Endothelial cell (in vitro differentiated cells): ENCODE data around the gene KLF11. TPM values are rescaled to one million over a fixed set of nuclear protein-coding genes. Genes with fewer than 3 reads are reported as not detected.
"Not testable (repeated sequence)": the region's sequence is repeated elsewhere in the genome, so short reads cannot be mapped to it uniquely, and the experiment has no call there.

Experiments used
- DNase-seq: peaks from one replicate; pipeline ENCODE4 v3.0.0; 2021; ENCODE audit warnings: low spot score
- H3K27ac Mint-ChIP-seq: one replicate; pipeline ENCODE4 v1.8.0; 2021; ENCODE audit warnings: mixed read lengths, inconsistent platforms; ENCODE audit not compliant: unreplicated experiment
- H3K27me3 Mint-ChIP-seq: one replicate; pipeline ENCODE4 v1.8.0; 2021; ENCODE audit warnings: mild to moderate bottlenecking, moderate library complexity, mixed read lengths, inconsistent platforms; ENCODE audit not compliant: unreplicated experiment
- H3K36me3 Mint-ChIP-seq: one replicate; pipeline ENCODE4 v1.8.0; 2021; ENCODE audit warnings: mild to moderate bottlenecking, low read depth, mixed read lengths, inconsistent platforms; ENCODE audit not compliant: unreplicated experiment
- H3K4me1 Mint-ChIP-seq: one replicate; pipeline ENCODE4 v1.8.0; 2021; ENCODE audit warnings: mild to moderate bottlenecking, mixed read lengths, inconsistent platforms; ENCODE audit not compliant: unreplicated experiment
- H3K4me3 Mint-ChIP-seq: one replicate; pipeline ENCODE4 v1.8.0; 2021; ENCODE audit warnings: mild to moderate bottlenecking, mixed read lengths, inconsistent platforms; ENCODE audit not compliant: unreplicated experiment
- H3K9me3 Mint-ChIP-seq: one replicate; pipeline ENCODE4 v1.8.0; 2021; ENCODE audit warnings: mixed read lengths, inconsistent platforms; ENCODE audit not compliant: unreplicated experiment
- total RNA-seq: library from RNA; stranded (reverse); fragmentation: NEBNext Ultra II Directional; extraction: Animal tissue kit (Norgen Biotek cat#: 25700); gene quantifications from one replicate; pipeline ENCODE4 v1.2.1, GENCODE V29; 2021; ENCODE audit not compliant: unreplicated experiment
- TF ChIP-seq, protein P1 (sequence below): fragments of 200-600 bp; sonication (generic); IDR thresholded peaks from one replicate; pipeline ENCODE4 v1.5.0; 2021; ENCODE audit warnings: antibody characterized with exemption; ENCODE audit not compliant: unreplicated experiment

Gene KLF11
- total RNA-seq, 1 donor from 2014 or later: 8.2 TPM

- no peak overlapping the region for H3K4me3 Mint-ChIP-seq
- no peaks in the 10 kb centered on the region for H3K27me3 Mint-ChIP-seq
- no peak overlapping the region for H3K27ac Mint-ChIP-seq
- H3K4me1 Mint-ChIP-seq: no peaks in the 10 kb centered on the region
- no peak for DNase-seq
- H3K36me3 Mint-ChIP-seq: no peaks in the 10 kb centered on the region
- no peaks in the 10 kb centered on the region for H3K9me3 Mint-ChIP-seq
- TF ChIP-seq, protein P1, sequence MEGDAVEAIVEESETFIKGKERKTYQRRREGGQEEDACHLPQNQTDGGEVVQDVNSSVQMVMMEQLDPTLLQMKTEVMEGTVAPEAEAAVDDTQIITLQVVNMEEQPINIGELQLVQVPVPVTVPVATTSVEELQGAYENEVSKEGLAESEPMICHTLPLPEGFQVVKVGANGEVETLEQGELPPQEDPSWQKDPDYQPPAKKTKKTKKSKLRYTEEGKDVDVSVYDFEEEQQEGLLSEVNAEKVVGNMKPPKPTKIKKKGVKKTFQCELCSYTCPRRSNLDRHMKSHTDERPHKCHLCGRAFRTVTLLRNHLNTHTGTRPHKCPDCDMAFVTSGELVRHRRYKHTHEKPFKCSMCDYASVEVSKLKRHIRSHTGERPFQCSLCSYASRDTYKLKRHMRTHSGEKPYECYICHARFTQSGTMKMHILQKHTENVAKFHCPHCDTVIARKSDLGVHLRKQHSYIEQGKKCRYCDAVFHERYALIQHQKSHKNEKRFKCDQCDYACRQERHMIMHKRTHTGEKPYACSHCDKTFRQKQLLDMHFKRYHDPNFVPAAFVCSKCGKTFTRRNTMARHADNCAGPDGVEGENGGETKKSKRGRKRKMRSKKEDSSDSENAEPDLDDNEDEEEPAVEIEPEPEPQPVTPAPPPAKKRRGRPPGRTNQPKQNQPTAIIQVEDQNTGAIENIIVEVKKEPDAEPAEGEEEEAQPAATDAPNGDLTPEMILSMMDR: no peak
Observed at GRCh38 chr2:10012963-10013461, 30.3 kb upstream of the KLF11 start.

DNA sequence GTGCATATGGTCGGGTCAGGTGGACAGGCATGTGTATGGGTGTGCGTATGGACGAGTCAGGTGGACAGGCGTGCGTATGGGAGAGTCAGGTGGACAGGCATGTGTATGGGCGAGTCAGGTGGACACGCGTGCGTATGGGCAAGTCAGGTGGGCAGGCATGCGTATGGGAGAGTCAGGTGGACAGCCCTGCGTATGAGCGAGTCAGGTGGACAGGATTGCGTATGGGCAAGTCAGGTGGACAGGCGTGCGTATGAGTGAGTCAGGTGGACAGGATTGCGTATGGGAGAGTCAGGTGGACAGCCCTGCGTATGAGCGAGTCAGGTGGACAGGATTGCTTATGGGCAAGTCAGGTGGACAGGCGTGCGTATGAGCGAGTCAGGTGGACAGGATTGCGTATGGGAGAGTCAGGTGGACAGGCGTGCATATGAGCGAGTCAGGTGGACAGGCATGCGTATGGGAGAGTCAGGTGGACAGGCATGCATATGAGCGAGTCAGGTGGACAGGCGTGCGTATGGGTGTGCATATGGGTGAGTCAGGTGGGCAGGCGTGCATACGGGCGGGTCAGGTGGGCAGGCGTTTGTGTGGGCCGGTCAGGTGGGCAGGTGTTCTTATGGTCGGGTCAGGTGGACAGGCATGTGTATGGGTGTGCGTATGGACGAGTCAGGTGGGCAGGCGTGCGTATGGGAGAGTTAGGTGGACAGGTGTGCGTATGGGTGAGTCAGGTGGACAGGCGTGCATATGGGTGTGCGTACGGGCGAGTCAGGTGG is 29.5 kb upstream of the KLF11 start:
- H3K4me1 Mint-ChIP-seq, H3K9me3 Mint-ChIP-seq, H3K27ac Mint-ChIP-seq, H3K36me3 Mint-ChIP-seq, H3K4me3 Mint-ChIP-seq, H3K27me3 Mint-ChIP-seq, DNase-seq: not testable (repeated sequence)

DNA sequence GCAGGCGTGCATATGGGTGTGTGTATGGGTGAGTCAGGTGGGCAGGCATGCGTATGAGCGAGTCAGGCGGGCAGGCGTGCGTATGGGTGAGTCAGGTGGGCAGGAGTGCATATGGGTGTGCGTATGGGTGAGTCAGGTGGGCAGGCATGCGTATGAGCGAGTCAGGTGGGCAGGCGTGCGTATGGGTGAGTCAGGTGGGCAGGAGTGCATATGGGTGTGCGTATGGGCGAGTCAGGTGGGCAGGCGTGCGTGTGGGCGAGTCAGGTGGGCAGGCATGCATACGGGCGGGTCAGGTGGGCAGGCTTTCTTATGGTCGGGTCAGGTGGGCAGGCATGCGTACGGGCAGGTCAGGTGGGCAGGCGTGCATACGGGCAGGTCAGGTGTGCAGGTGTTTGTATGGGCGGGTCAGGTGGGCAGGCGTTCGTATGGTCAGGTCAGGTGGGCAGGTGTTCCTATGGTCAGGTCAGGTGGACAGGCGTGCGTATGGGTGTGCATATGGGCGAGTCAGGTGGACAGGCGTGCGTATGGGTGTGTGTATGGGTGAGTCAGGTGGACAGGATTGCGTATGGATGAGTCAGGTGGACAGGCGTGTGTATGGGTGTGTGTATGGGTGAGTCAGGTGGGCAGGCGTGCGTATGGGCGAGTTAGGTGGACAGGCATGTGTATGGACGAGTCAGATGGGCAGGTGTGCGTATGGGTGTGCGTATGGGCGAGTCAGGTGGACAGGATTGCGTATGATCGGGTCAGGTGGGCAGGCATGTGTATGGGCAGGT is 28.7 kb upstream of the KLF11 start:
- H3K27me3 Mint-ChIP-seq: no peaks in the 10 kb centered on the region
- no peak for DNase-seq
- no peak overlapping the region for H3K4me3 Mint-ChIP-seq
- TF ChIP-seq, protein P1: no peak
- H3K36me3 Mint-ChIP-seq: no peaks in the 10 kb centered on the region
- H3K4me1 Mint-ChIP-seq: peaks cover 4% of the 10 kb centered on the region
- no peaks in the 10 kb centered on the region for H3K9me3 Mint-ChIP-seq
- H3K27ac Mint-ChIP-seq: no peak overlapping the region

GRCh38 chr2:10015376-10015989 is 27.9 kb upstream of the KLF11 start:
- not testable (repeated sequence) for H3K27ac Mint-ChIP-seq, H3K36me3 Mint-ChIP-seq, H3K4me1 Mint-ChIP-seq

DNA sequence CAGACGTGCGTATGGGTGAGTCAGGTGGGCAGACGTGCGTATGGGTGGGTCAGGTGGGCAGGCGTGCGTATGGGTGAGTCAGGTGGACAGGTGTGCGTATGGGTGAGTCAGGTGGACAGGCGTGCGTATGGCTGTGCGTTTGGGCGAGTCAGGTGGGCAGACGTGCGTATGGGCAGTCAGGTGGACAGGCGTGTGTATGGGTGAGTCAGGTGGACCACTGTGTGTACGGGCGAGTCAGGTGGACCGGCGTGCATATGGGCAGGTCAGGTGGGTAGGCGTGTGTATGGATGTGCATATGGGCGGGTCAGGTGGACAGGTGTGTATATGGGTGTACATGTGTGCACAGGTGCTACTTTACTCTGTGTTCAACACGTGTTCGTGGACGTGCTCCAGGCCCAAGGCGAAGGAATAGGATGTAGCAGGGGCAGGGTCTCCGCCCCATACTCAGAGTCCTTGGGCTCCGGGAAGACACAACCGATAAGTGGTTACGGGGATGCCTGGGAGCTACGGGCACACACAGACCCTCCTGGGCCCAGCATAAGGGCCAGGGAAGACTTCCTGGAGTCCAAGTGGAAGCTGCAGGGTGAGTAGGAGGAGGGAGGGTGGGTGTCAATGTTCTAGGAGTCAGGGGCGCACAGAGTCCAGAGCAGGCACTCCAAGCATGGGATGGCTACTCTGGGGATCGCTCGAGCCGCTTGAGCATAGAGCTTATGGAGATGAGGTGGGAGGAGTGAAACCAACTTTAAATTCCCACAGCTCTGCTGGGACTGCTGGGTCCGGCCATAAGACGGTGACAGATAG is 27.1 kb upstream of the KLF11 start:
- no peak for DNase-seq
- Mint-ChIP-seq H3K27ac (no peak overlapping the region), H3K4me1 (peaks cover 4% of the 10 kb centered on the region), H3K36me3 (no peaks in the 10 kb centered on the region), H3K4me3 (no peak overlapping the region), H3K27me3 (no peaks in the 10 kb centered on the region), H3K9me3 (no peaks in the 10 kb centered on the region)
- TF ChIP-seq, protein P1: no peak

More at GRCh38 chr2:10015376-10015989, 27.9 kb upstream of the KLF11 start:
- not testable (repeated sequence) for H3K9me3 Mint-ChIP-seq, DNase-seq, H3K4me3 Mint-ChIP-seq, H3K27me3 Mint-ChIP-seq
